GM23338 (cell line): ENCODE data around the gene NTM. TPM values are rescaled to one million over a fixed set of nuclear protein-coding genes. Genes with fewer than 3 reads are reported as not detected.

Experiments
- ATAC-seq: fragments of 200-7000 bp; cut with Tn5 transposase; 3 replicates; pipeline ENCODE4 v1.9.1; 2020
- DNase-seq: peaks from one replicate; pipeline ENCODE4 v3.0.0-alpha.2; 2015; ENCODE audit warnings: low spot score
- H2AFZ ChIP-seq: fragments of 200-600 bp; sonication (generic); 2 replicates; pipeline ENCODE4 v1.8.0; 2016; ENCODE audit warnings: antibody characterized with exemption, mild to moderate bottlenecking, moderate library complexity
- H3F3A ChIP-seq: fragments of 200-600 bp; sonication (generic); replicated peaks from 2 replicates; pipeline ENCODE4 v1.8.0; 2017; ENCODE audit warnings: antibody characterized with exemption, mixed run types, low read depth
- H3K27ac ChIP-seq: fragments of 200-600 bp; sonication (generic); 2 replicates; pipeline ENCODE4 v1.6.1; 2016; ENCODE audit warnings: low read depth
- H3K27me3 ChIP-seq: fragments of 200-600 bp; sonication (generic); 2 replicates; pipeline ENCODE4 v1.8.0; 2016; ENCODE audit warnings: mild to moderate bottlenecking, mixed run types, moderate library complexity; ENCODE audit not compliant: insufficient read depth
- H3K36me3 ChIP-seq: fragments of 200-600 bp; sonication (generic); 2 replicates; pipeline ENCODE4 v1.8.0; 2016; ENCODE audit warnings: mild to moderate bottlenecking; ENCODE audit not compliant: insufficient read depth
- H3K4me1 ChIP-seq: fragments of 200-600 bp; sonication (generic); 2 replicates; pipeline ENCODE4 v1.8.0; 2016; ENCODE audit warnings: mild to moderate bottlenecking, moderate library complexity; ENCODE audit not compliant: insufficient read depth
- H3K4me2 ChIP-seq: fragments of 200-600 bp; sonication (generic); 2 replicates; pipeline ENCODE4 v1.7.1; 2017; ENCODE audit warnings: mixed run types
- H3K4me3 ChIP-seq: fragments of 200-600 bp; sonication (generic); 2 replicates; pipeline ENCODE4 v1.6.1; 2016; ENCODE audit warnings: mixed run types
- H3K79me2 ChIP-seq: fragments of 200-600 bp; sonication (generic); replicated peaks from 2 replicates; pipeline ENCODE4 v1.8.0; 2017; ENCODE audit warnings: mild to moderate bottlenecking; ENCODE audit not compliant: insufficient read depth
- H3K9me2 ChIP-seq: fragments of 200-600 bp; sonication (generic); 2 replicates; pipeline ENCODE4 v1.8.0; 2017; ENCODE audit not compliant: insufficient read depth
- H4K20me1 ChIP-seq: fragments of 200-600 bp; sonication (generic); replicated peaks from 2 replicates; pipeline ENCODE4 v1.8.0; 2017; ENCODE audit warnings: mild to moderate bottlenecking; ENCODE audit not compliant: insufficient read depth
- H3K27ac Mint-ChIP-seq: 2 replicates; pipeline ENCODE4 v1.8.0; 2020; ENCODE audit warnings: inconsistent platforms, mild to moderate bottlenecking, moderate library complexity, mixed read lengths
- H3K27me3 Mint-ChIP-seq: 3 replicates; pipeline ENCODE4 v1.8.0; 2022; ENCODE audit warnings: low read depth, mild to moderate bottlenecking, moderate library complexity, mixed read lengths, inconsistent platforms; ENCODE audit not compliant: insufficient read depth, poor library complexity
- H3K36me3 Mint-ChIP-seq: 3 replicates; pipeline ENCODE4 v1.8.0; 2021; ENCODE audit warnings: low read depth, mild to moderate bottlenecking, inconsistent platforms, moderate library complexity, mixed read lengths
- H3K4me1 Mint-ChIP-seq: 3 replicates; pipeline ENCODE4 v1.8.0; 2020; ENCODE audit warnings: mild to moderate bottlenecking, inconsistent platforms, mixed read lengths
- H3K4me3 Mint-ChIP-seq: 3 replicates; pipeline ENCODE4 v1.8.0; 2021; ENCODE audit warnings: moderate library complexity, mild to moderate bottlenecking, inconsistent platforms, mixed read lengths
- H3K9me3 Mint-ChIP-seq: 3 replicates; pipeline ENCODE4 v1.8.0; 2020; ENCODE audit warnings: moderate library complexity, mild to moderate bottlenecking, inconsistent platforms, mixed read lengths
- ETS1 ChIP-seq: IDR thresholded peaks from 2 replicates; pipeline ENCODE4 v1.6.1; 2016; ENCODE audit warnings: antibody characterized with exemption
- EZH2 ChIP-seq: fragments of 200-600 bp; sonication (generic); IDR thresholded peaks from one replicate; pipeline ENCODE4 v1.8.0; 2017; ENCODE audit warnings: antibody characterized with exemption, mild to moderate bottlenecking, low read depth; ENCODE audit not compliant: unreplicated experiment
- POLR2AphosphoS5 ChIP-seq: IDR thresholded peaks from 2 replicates; pipeline ENCODE4 v1.6.1; 2016; ENCODE audit warnings: antibody characterized with exemption, low read depth
- ZNF331 ChIP-seq: fragments of 250-450 bp; sonication (Bioruptor Pico); IDR thresholded peaks from 2 replicates; pipeline ENCODE4 v1.5.0; 2020; ENCODE audit warnings: low read depth, mild to moderate bottlenecking, moderate library complexity
- polyA plus RNA-seq: library from polyadenylated mRNA; unstranded; fragments of >200 nt; fragmentation: Nextera tagmentation; extraction: Ambion mirVana; gene quantifications from 2 replicates; pipeline ENCODE4 v1.2.1, GENCODE V29; 2016
- total RNA-seq: library from RNA; depleted of rRNA; stranded (reverse); fragments of >200 nt; shearing (Covaris generic); gene quantifications from 2 replicates; pipeline ENCODE4 v1.2.3, GENCODE V29; 2014
- TF ChIP-seq, protein P1 (sequence below): IDR thresholded peaks from one replicate; pipeline ENCODE4 v1.6.1; 2018; ENCODE audit warnings: antibody characterized with exemption; ENCODE audit not compliant: unreplicated experiment
- TF ChIP-seq, protein P2 (sequence below), 2 experiments: fragments of 200-600 bp in 1 of 2; sonication (generic) in 1 of 2; conservative IDR thresholded peaks; 2 replicates each; pipeline versions ENCODE4 v1.5.1 to v1.6.1; 2016 to 2017; ENCODE audit warnings: antibody characterized with exemption in 2 of 2, low read depth in 2 of 2, mild to moderate bottlenecking in 2 of 2, moderate library complexity in 1 of 2
- TF ChIP-seq, protein P3 (sequence below): fragments of 250-450 bp; sonication (Bioruptor Pico); IDR thresholded peaks from 2 replicates; pipeline ENCODE4 v1.5.0; 2020; ENCODE audit warnings: mild to moderate bottlenecking, moderate library complexity

Gene NTM
- total and polyA plus RNA-seq, 2 experiments from 2014 or later = 10.6 to 14.6 TPM

- TF ChIP-seq, protein P1, sequence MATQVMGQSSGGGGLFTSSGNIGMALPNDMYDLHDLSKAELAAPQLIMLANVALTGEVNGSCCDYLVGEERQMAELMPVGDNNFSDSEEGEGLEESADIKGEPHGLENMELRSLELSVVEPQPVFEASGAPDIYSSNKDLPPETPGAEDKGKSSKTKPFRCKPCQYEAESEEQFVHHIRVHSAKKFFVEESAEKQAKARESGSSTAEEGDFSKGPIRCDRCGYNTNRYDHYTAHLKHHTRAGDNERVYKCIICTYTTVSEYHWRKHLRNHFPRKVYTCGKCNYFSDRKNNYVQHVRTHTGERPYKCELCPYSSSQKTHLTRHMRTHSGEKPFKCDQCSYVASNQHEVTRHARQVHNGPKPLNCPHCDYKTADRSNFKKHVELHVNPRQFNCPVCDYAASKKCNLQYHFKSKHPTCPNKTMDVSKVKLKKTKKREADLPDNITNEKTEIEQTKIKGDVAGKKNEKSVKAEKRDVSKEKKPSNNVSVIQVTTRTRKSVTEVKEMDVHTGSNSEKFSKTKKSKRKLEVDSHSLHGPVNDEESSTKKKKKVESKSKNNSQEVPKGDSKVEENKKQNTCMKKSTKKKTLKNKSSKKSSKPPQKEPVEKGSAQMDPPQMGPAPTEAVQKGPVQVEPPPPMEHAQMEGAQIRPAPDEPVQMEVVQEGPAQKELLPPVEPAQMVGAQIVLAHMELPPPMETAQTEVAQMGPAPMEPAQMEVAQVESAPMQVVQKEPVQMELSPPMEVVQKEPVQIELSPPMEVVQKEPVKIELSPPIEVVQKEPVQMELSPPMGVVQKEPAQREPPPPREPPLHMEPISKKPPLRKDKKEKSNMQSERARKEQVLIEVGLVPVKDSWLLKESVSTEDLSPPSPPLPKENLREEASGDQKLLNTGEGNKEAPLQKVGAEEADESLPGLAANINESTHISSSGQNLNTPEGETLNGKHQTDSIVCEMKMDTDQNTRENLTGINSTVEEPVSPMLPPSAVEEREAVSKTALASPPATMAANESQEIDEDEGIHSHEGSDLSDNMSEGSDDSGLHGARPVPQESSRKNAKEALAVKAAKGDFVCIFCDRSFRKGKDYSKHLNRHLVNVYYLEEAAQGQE = no peak
- TF ChIP-seq, protein P2, sequence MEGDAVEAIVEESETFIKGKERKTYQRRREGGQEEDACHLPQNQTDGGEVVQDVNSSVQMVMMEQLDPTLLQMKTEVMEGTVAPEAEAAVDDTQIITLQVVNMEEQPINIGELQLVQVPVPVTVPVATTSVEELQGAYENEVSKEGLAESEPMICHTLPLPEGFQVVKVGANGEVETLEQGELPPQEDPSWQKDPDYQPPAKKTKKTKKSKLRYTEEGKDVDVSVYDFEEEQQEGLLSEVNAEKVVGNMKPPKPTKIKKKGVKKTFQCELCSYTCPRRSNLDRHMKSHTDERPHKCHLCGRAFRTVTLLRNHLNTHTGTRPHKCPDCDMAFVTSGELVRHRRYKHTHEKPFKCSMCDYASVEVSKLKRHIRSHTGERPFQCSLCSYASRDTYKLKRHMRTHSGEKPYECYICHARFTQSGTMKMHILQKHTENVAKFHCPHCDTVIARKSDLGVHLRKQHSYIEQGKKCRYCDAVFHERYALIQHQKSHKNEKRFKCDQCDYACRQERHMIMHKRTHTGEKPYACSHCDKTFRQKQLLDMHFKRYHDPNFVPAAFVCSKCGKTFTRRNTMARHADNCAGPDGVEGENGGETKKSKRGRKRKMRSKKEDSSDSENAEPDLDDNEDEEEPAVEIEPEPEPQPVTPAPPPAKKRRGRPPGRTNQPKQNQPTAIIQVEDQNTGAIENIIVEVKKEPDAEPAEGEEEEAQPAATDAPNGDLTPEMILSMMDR (conservative IDR thresholded peaks at IDR 0.05; ENCODE audit: low read depth in 2 of 2) = no peak
Observed at GRCh38 chr11:131506348-131506747, 135.9 kb downstream of the NTM start (continued).

DNA sequence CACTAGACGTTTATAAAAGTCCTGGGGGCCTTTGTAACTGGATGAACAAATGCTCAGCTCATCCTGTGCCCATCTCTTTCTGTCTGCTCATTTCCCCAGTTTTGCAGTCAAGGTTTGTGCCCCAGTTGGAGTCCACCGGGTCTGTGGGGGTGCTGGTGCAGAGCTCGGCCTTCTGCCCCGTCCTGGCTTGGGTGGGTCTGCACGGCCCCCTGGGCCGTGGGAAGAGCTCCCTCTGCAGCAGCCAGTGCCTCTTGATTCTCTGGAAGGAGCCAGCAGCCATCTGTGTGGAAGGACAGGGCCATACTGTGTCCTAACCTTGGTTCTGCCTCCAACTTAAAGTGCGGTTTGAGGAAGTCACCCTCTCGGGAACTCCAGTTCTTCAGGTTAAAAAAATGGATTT is 140.2 kb downstream of the NTM start:
- peaks cover 5% of the 10 kb centered on the region for H3K27me3 Mint-ChIP-seq
- Histone ChIP-seq H4K20me1 (no peaks in the 10 kb centered on the region), H3K4me1 (no peaks in the 10 kb centered on the region), H3F3A (no peaks in the 10 kb centered on the region), H3K79me2 (no peaks in the 10 kb centered on the region), H3K27me3 (no peaks in the 10 kb centered on the region), H2AFZ (no peak overlapping the region), H3K4me3 (no peak overlapping the region), H3K9me2 (no peaks in the 10 kb centered on the region), H3K27ac (no peak overlapping the region), H3K36me3 (no peaks in the 10 kb centered on the region), H3K4me2 (no peak overlapping the region)
- H3K9me3 Mint-ChIP-seq = peaks cover 4% of the 10 kb centered on the region; the same call in 1 of the 3 replicates
- ATAC-seq = no peak
- TF ChIP-seq ZNF331 (CRISPR knock-in tag) = no peak
- TF ChIP-seq POLR2AphosphoS5 = no peak
- no peak for TF ChIP-seq ETS1
- TF ChIP-seq EZH2 = no peak
- TF ChIP-seq, protein P3, sequence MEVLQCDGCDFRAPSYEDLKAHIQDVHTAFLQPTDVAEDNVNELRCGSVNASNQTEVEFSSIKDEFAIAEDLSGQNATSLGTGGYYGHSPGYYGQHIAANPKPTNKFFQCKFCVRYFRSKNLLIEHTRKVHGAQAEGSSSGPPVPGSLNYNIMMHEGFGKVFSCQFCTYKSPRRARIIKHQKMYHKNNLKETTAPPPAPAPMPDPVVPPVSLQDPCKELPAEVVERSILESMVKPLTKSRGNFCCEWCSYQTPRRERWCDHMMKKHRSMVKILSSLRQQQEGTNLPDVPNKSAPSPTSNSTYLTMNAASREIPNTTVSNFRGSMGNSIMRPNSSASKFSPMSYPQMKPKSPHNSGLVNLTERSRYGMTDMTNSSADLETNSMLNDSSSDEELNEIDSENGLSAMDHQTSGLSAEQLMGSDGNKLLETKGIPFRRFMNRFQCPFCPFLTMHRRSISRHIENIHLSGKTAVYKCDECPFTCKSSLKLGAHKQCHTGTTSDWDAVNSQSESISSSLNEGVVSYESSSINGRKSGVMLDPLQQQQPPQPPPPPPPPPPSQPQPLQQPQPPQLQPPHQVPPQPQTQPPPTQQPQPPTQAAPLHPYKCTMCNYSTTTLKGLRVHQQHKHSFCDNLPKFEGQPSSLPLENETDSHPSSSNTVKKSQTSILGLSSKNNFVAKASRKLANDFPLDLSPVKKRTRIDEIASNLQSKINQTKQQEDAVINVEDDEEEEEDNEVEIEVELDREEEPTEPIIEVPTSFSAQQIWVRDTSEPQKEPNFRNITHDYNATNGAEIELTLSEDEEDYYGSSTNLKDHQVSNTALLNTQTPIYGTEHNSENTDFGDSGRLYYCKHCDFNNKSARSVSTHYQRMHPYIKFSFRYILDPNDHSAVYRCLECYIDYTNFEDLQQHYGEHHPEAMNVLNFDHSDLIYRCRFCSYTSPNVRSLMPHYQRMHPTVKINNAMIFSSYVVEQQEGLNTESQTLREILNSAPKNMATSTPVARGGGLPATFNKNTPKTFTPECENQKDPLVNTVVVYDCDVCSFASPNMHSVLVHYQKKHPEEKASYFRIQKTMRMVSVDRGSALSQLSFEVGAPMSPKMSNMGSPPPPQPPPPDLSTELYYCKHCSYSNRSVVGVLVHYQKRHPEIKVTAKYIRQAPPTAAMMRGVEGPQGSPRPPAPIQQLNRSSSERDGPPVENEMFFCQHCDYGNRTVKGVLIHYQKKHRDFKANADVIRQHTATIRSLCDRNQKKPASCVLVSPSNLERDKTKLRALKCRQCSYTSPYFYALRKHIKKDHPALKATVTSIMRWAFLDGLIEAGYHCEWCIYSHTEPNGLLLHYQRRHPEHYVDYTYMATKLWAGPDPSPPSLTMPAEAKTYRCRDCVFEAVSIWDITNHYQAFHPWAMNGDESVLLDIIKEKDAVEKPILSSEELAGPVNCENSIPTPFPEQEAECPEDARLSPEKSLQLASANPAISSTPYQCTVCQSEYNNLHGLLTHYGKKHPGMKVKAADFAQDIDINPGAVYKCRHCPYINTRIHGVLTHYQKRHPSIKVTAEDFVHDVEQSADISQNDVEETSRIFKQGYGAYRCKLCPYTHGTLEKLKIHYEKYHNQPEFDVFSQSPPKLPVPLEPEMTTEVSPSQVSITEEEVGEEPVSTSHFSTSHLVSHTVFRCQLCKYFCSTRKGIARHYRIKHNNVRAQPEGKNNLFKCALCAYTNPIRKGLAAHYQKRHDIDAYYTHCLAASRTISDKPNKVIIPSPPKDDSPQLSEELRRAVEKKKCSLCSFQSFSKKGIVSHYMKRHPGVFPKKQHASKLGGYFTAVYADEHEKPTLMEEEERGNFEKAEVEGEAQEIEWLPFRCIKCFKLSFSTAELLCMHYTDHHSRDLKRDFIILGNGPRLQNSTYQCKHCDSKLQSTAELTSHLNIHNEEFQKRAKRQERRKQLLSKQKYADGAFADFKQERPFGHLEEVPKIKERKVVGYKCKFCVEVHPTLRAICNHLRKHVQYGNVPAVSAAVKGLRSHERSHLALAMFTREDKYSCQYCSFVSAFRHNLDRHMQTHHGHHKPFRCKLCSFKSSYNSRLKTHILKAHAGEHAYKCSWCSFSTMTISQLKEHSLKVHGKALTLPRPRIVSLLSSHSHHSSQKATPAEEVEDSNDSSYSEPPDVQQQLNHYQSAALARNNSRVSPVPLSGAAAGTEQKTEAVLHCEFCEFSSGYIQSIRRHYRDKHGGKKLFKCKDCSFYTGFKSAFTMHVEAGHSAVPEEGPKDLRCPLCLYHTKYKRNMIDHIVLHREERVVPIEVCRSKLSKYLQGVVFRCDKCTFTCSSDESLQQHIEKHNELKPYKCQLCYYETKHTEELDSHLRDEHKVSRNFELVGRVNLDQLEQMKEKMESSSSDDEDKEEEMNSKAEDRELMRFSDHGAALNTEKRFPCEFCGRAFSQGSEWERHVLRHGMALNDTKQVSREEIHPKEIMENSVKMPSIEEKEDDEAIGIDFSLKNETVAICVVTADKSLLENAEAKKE (CRISPR knock-in tag) = no peak
- DNase-seq = no peak
- H3K27ac Mint-ChIP-seq = no peak overlapping the region
- peaks cover 6% of the 10 kb centered on the region; the same call in 2 of the 3 replicates for H3K4me1 Mint-ChIP-seq
- H3K4me3 Mint-ChIP-seq = no peak overlapping the region
- no peaks in the 10 kb centered on the region; the same call in 2 of the 3 replicates for H3K36me3 Mint-ChIP-seq
